Measurements from ENCODE around the gene HSPB6.
"Not testable (repeated sequence)": the region's sequence is repeated elsewhere in the genome, so short reads cannot be mapped to it uniquely, and the experiment has no call there.

The HSPB6 gene

GRCh38 chr19:35725216-35725861 lies 31.5 kb downstream of the HSPB6 start:
- H3K9ac ChIP-seq = no peak overlapping the region
- H3K4me1 ChIP-seq (ENCODE audit: low read depth, poor library complexity, severe bottlenecking) = no peaks in the 10 kb centered on the region
- H3K27me3 ChIP-seq (ENCODE audit: insufficient read depth, low read depth) = no peaks in the 10 kb centered on the region
- H4K20me1 ChIP-seq (ENCODE audit: insufficient read depth) = no peaks in the 10 kb centered on the region
- no peak overlapping the region for H3K4me3 ChIP-seq (IDR thresholded peaks at IDR 0.05; ENCODE audit: insufficient read depth, low read depth, low read length)
- H2AFZ ChIP-seq (ENCODE audit: low read depth) = no peak overlapping the region
- H3K4me2 ChIP-seq = no peak overlapping the region
- peaks cover 5% of the 10 kb centered on the region; the same call in 1 of the 2 replicates for H3K36me3 ChIP-seq (ENCODE audit: insufficient read depth)
- H3K79me2 ChIP-seq (ENCODE audit: insufficient read depth, low read depth) = peaks cover 3% of the 10 kb centered on the region; the same call in 1 of the 2 replicates
- TF ChIP-seq CTCF (conservative IDR thresholded peaks at IDR 0.05; ENCODE audit: low read depth, low read length) = no peak
- no peak overlapping the region for H3K27ac ChIP-seq

DNA sequence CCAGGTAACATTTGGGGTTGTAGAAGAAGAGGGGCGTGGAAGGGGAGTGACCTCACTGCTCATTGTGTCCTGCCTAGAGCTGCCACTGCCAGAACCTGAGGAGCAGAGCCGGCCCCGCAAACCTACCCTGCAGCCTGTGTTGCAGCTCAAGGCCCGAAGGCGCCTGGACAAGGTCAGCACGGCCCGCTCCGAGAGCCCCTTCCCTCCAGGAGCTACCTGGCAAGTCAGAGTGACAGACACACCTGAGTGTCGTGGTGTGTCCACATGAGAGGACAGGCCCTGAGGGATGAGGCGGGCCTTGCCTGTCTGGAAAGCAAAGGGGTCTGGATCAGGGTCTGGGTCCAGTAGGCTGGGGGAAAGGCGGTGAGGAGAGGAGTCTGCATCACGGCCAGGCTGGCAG lies 32.3 kb downstream of the HSPB6 start:
- H3K9ac ChIP-seq = no peak overlapping the region
- peaks cover 3% of the 10 kb centered on the region for H3K4me1 ChIP-seq (ENCODE audit: low read depth, poor library complexity, severe bottlenecking)
- no peak overlapping the region for H3K27ac ChIP-seq
- peaks cover 9% of the 10 kb centered on the region for H3K79me2 ChIP-seq (ENCODE audit: insufficient read depth, low read depth)
- H4K20me1 ChIP-seq (ENCODE audit: insufficient read depth) = no peaks in the 10 kb centered on the region
- no peaks in the 10 kb centered on the region for H3K27me3 ChIP-seq (ENCODE audit: insufficient read depth, low read depth)
- TF ChIP-seq CTCF (conservative IDR thresholded peaks at IDR 0.05; ENCODE audit: low read depth, low read length) = no peak
- H3K36me3 ChIP-seq (ENCODE audit: insufficient read depth) = no peaks in the 10 kb centered on the region; the same call in 1 of the 2 replicates
- no peak overlapping the region for H3K4me2 ChIP-seq
- no peak overlapping the region for H3K4me3 ChIP-seq (IDR thresholded peaks at IDR 0.05; ENCODE audit: insufficient read depth, low read depth, low read length)
- no peak overlapping the region for H2AFZ ChIP-seq (ENCODE audit: low read depth)

DNA sequence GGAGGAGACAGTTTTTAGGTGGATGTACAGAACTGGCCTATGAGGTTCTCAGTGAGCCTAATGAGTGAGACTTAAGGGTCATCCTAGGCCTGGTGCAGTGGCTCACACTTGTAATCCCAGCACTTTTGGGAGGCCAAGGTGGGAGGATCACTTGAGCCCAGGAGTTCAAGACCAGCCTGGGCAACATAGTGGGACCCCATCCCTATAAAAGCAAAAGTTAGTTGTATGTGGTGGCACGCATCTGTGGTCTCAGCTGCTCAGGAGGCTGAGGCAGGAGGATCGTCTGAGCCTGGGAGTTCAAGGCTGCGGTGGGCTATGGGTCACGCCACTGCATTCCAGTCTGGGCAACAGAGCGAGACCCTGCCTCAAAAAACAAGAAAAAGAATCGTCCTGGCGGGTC lies 32.7 kb downstream of the HSPB6 start:
- not testable (repeated sequence) for H3K4me1 ChIP-seq (ENCODE audit: low read depth, poor library complexity, severe bottlenecking); H3K4me3 ChIP-seq (IDR thresholded peaks at IDR 0.05; ENCODE audit: insufficient read depth, low read depth, low read length); H3K9ac ChIP-seq; H4K20me1 ChIP-seq (ENCODE audit: insufficient read depth); H3K36me3 ChIP-seq (ENCODE audit: insufficient read depth); H3K27ac ChIP-seq; H3K4me2 ChIP-seq; H2AFZ ChIP-seq (ENCODE audit: low read depth); H3K27me3 ChIP-seq (ENCODE audit: insufficient read depth, low read depth)
- peaks cover 14% of the 10 kb centered on the region for H3K79me2 ChIP-seq (ENCODE audit: insufficient read depth, low read depth)

- no peak overlapping the region for H3K27ac ChIP-seq
- TF ChIP-seq CTCF (conservative IDR thresholded peaks at IDR 0.05; ENCODE audit: low read depth, low read length) = no peak
- no peaks in the 10 kb centered on the region for H4K20me1 ChIP-seq (ENCODE audit: insufficient read depth)
- no peaks in the 10 kb centered on the region; the same call in 1 of the 2 replicates for H3K36me3 ChIP-seq (ENCODE audit: insufficient read depth)
- H3K4me1 ChIP-seq (ENCODE audit: low read depth, poor library complexity, severe bottlenecking) = peaks cover 10% of the 10 kb centered on the region
- no peak overlapping the region for H3K9ac ChIP-seq
- peaks cover 18% of the 10 kb centered on the region for H3K79me2 ChIP-seq (ENCODE audit: insufficient read depth, low read depth)
- H3K4me2 ChIP-seq = no peak overlapping the region
- H3K4me3 ChIP-seq (IDR thresholded peaks at IDR 0.05; ENCODE audit: insufficient read depth, low read depth, low read length) = no peak overlapping the region
- H3K27me3 ChIP-seq (ENCODE audit: insufficient read depth, low read depth) = no peaks in the 10 kb centered on the region
- H2AFZ ChIP-seq (ENCODE audit: low read depth) = no peak overlapping the region
These were observed 33.2 kb downstream of the HSPB6 start for GRCh38 chr19:35723671-35724070.

- Histone ChIP-seq H3K4me3 (IDR thresholded peaks at IDR 0.05; ENCODE audit: insufficient read depth, low read depth, low read length) (no peak overlapping the region), H3K27ac (no peak overlapping the region), H4K20me1 (ENCODE audit: insufficient read depth) (no peaks in the 10 kb centered on the region), H3K9ac (no peak overlapping the region), H3K4me2 (no peak overlapping the region), H3K79me2 (ENCODE audit: insufficient read depth, low read depth) (peaks cover 24% of the 10 kb centered on the region), H3K36me3 (ENCODE audit: insufficient read depth) (no peaks in the 10 kb centered on the region; the same call in 1 of the 2 replicates), H3K4me1 (ENCODE audit: low read depth, poor library complexity, severe bottlenecking) (peaks cover 10% of the 10 kb centered on the region), H2AFZ (ENCODE audit: low read depth) (no peak overlapping the region), H3K27me3 (ENCODE audit: insufficient read depth, low read depth) (no peaks in the 10 kb centered on the region)
- TF ChIP-seq CTCF (conservative IDR thresholded peaks at IDR 0.05; ENCODE audit: low read depth, low read length) = no peak
These were observed 33.9 kb downstream of the HSPB6 start for GRCh38 chr19:35722897-35723296.

Measured in KMS-11 (cell line).